Lower leg skin (tissue), 4 donors: ENCODE data around the gene ITSN1. TPM values are rescaled to one million over a fixed set of nuclear protein-coding genes. Genes with fewer than 3 reads are reported as not detected.
A peak's percentile ranks its signal among the peaks of the same experiment; 100 is the strongest.

Source experiments
- DNase-seq, 2 donors: peaks; one replicate each; pipeline ENCODE4 v3.0.0-alpha.2; 2019; ENCODE audit warnings: low spot score in 2 of 2
- H3K4me3 ChIP-seq: fragments of 200-600 bp; sonication (generic); 2 replicates; pipeline ENCODE4 v1.5.1; 2017; ENCODE audit warnings: mild to moderate bottlenecking, low read depth; ENCODE audit not compliant: poor library complexity, severe bottlenecking
- CTCF ChIP-seq, 3 donors: fragments of 450-650 bp; IDR thresholded peaks; one replicate each; pipeline ENCODE4 v1.5.1; 2016; ENCODE audit warnings: antibody characterized with exemption in 3 of 3, mild to moderate bottlenecking in 3 of 3, moderate library complexity in 2 of 3
- POLR2A ChIP-seq, 2 donors: fragments of 450-650 bp; IDR thresholded peaks; one replicate each; pipeline ENCODE4 v1.6.1; 2016 to 2017; ENCODE audit warnings: antibody characterized with exemption in 2 of 2, mild to moderate bottlenecking in 1 of 2, moderate library complexity in 1 of 2
- WGBS, 2 donors: methylation state at CpG; one replicate each; pipeline ENCODE4 v1.1.5; 2018; 5-methylcytosine and 5-hydroxymethylcytosine counted together
- intact Hi-C: fragments of 100-400 bp; cut with DNase I; formaldehyde crosslinking; loops from one replicate; pipeline ENCODE4 v1.15.0; 2023; ENCODE audit warnings: low total_unique reads
- total RNA-seq, 4 donors: library from RNA; depleted of rRNA; stranded (reverse); fragments of >200 nt; gene quantifications; one replicate each; pipeline ENCODE4 v1.1.0, GENCODE V29; 2016

ITSN1 gene
- total RNA-seq, 4 donors from 2014 or later, result 17.4 to 39.5 (median 31.7) TPM

- intact Hi-C loops, result no loop called here
- DNase-seq, result peak in 1 of 2 donors; percentile 66
- TF ChIP-seq POLR2A (IDR thresholded peaks at IDR 0.05) (no peak), CTCF (IDR thresholded peaks at IDR 0.05) (no peak)
- 86 to 90% methylated on average over 4 of the region's 4 CpGs for WGBS, 2 donors
- no peak overlapping the region for H3K4me3 ChIP-seq
Observed at GRCh38 chr21:33893917-33894316, 251.6 kb downstream of the ITSN1 start.

- TF ChIP-seq CTCF (IDR thresholded peaks at IDR 0.05) (peak in 1 of 3 donors; percentile 20), POLR2A (IDR thresholded peaks at IDR 0.05) (no peak)
- DNase-seq, result peak; percentile 68 to 94
- 5% methylated on average over 20 of the region's 20 CpGs for WGBS, 2 donors
- no peak overlapping the region for H3K4me3 ChIP-seq
- intact Hi-C loops, result no loop called here
Observed at GRCh38 chr21:33894736-33895288, 252.5 kb downstream of the ITSN1 start.

- H3K4me3 ChIP-seq, result no peak overlapping the region
- intact Hi-C loops, result no loop called here
- peak in 1 of 2 donors; percentile 60 for DNase-seq
- TF ChIP-seq CTCF (IDR thresholded peaks at IDR 0.05) (no peak), POLR2A (IDR thresholded peaks at IDR 0.05) (no peak)
- 79 to 84% methylated on average over 28 of the region's 28 CpGs for WGBS, 2 donors
Observed at GRCh38 chr21:33895356-33895755, 253.1 kb downstream of the ITSN1 start.

- no peak overlapping the region for H3K4me3 ChIP-seq
- intact Hi-C loops, result no loop called here
- no peak for DNase-seq
- no peak for TF ChIP-seq POLR2A (IDR thresholded peaks at IDR 0.05)
- no peak for TF ChIP-seq CTCF (IDR thresholded peaks at IDR 0.05)
- WGBS, 2 donors, result 83 to 85% methylated on average over 6 of the region's 6 CpGs
Observed at GRCh38 chr21:33896691-33897090, 254.4 kb downstream of the ITSN1 start.

DNA sequence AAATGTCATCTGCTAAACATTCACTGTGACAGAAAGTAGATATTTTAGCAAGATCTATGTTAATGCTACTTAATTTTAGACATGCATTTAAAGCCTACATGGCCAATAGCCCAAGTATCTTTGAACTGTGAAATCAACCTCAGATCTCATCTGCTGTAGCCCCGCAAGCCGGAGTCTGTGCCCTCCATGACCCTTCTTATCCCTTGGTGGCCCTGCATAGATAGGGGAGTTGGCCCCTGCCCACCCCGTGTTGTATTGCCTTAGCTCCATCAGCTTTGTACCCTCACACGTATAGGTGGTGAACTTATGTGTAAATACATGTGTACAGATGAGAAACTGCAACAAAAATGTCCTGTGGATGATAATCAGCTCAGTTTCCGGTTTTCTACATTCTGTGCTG lies 254.8 kb downstream of the ITSN1 start:
- H3K4me3 ChIP-seq, result no peak overlapping the region
- intact Hi-C loops, result no loop called here
- 87 to 95% methylated on average over 5 of the region's 5 CpGs for WGBS, 2 donors
- DNase-seq, result peak in 1 of 2 donors; percentile 56
- no peak for TF ChIP-seq CTCF (IDR thresholded peaks at IDR 0.05)
- no peak for TF ChIP-seq POLR2A (IDR thresholded peaks at IDR 0.05)

- H3K4me3 ChIP-seq, result no peak overlapping the region
- intact Hi-C loops, result no loop called here
- no peak for TF ChIP-seq CTCF (IDR thresholded peaks at IDR 0.05)
- TF ChIP-seq POLR2A (IDR thresholded peaks at IDR 0.05), result no peak
- WGBS, 2 donors, result 89 to 93% methylated on average over 3 of the region's 3 CpGs
- no peak for DNase-seq
Observed at GRCh38 chr21:33897739-33898138, 255.4 kb downstream of the ITSN1 start.
